ENCODE data around the gene IFT88. TPM values are rescaled to one million over a fixed set of nuclear protein-coding genes. Genes with fewer than 3 reads are reported as not detected.

The IFT88 gene
- total and polyA plus RNA-seq, 2 donors (not counting 1 experiment from before 2014, with no cell fraction given), result 9.3 to 17.5 TPM

- no peak overlapping the region for H3K9ac ChIP-seq (ENCODE audit: insufficient read depth, low read length)
- H3K27me3 ChIP-seq (ENCODE audit: control insufficient read depth, insufficient read depth, low read length), result no peaks in the 10 kb centered on the region
- H3K4me2 ChIP-seq (ENCODE audit: extremely low read depth, insufficient read depth, low read length), result no peak overlapping the region
- H4K20me1 ChIP-seq (ENCODE audit: control insufficient read depth, extremely low read depth, insufficient read depth, low read length), result no peaks in the 10 kb centered on the region
- H3K4me3 ChIP-seq (replicated peaks in 1 of 4; ENCODE audit: control extremely low read depth in 1 of 4, insufficient read depth in 1 of 4, low read depth in 3 of 4, low read length in 4 of 4), result no peak overlapping the region
- H3K36me3 ChIP-seq (ENCODE audit: control insufficient read depth, insufficient read depth, low read length), result no peaks in the 10 kb centered on the region
- H3K4me1 ChIP-seq (ENCODE audit: control insufficient read depth, extremely low read depth, insufficient read depth, low read length), result no peaks in the 10 kb centered on the region
- no peaks in the 10 kb centered on the region for H3K79me2 ChIP-seq (ENCODE audit: control insufficient read depth, insufficient read depth, low read length)
- H2AFZ ChIP-seq (ENCODE audit: low read length), result no peak overlapping the region
- no peak overlapping the region for H3K27ac ChIP-seq (ENCODE audit: insufficient read depth, low read length)
- H3K9me3 ChIP-seq (ENCODE audit: control insufficient read depth, insufficient read depth, low read depth, low read length), result no peaks in the 10 kb centered on the region
- no peak for DNase-seq (ENCODE audit: low read depth in 2 of 2)
- TF ChIP-seq CTCF (conservative IDR thresholded peaks at IDR 0.05 in 1 of 2, IDR thresholded peaks at IDR 0.05 in 1 of 2; ENCODE audit: low read depth in 1 of 2, low read length in 2 of 2) (no peak), EZH2 (IDR thresholded peaks at IDR 0.05; ENCODE audit: low read length, missing control alignments) (no peak)
Measured at GRCh38 chr13:20588529-20589110, 21.7 kb downstream of the IFT88 start.

DNA sequence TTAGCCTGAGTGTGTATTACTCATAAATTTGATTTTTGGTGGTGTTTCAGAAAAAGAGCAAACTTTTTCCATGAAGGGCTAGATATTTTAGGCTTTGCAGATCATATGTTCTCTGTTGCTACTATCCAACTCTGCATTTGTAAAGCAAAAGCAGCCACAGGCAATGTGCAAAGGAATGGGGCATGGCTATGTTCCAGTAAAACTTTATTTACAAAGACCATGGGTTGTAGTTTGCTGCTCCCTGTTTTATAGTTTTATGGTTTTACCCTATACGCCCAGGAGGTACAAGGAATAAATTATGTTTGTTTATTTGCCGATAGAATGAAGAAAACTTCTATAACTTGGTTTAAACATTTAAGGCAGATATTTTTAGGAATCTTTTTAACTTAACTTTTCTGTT, 23.6 kb downstream of the IFT88 start:
- H3K79me2 ChIP-seq (ENCODE audit: control insufficient read depth, insufficient read depth, low read length), result no peaks in the 10 kb centered on the region
- H3K4me2 ChIP-seq (ENCODE audit: extremely low read depth, insufficient read depth, low read length), result no peak overlapping the region
- no peak overlapping the region for H3K9ac ChIP-seq (ENCODE audit: insufficient read depth, low read length)
- H3K27me3 ChIP-seq (ENCODE audit: control insufficient read depth, insufficient read depth, low read length), result no peaks in the 10 kb centered on the region
- H3K36me3 ChIP-seq (ENCODE audit: control insufficient read depth, insufficient read depth, low read length), result no peaks in the 10 kb centered on the region
- no peaks in the 10 kb centered on the region for H3K4me1 ChIP-seq (ENCODE audit: control insufficient read depth, extremely low read depth, insufficient read depth, low read length)
- H3K9me3 ChIP-seq (ENCODE audit: control insufficient read depth, insufficient read depth, low read depth, low read length), result no peaks in the 10 kb centered on the region
- no peak overlapping the region for H2AFZ ChIP-seq (ENCODE audit: low read length)
- H3K27ac ChIP-seq (ENCODE audit: insufficient read depth, low read length), result no peak overlapping the region
- no peak overlapping the region for H3K4me3 ChIP-seq (replicated peaks in 1 of 4; ENCODE audit: control extremely low read depth in 1 of 4, insufficient read depth in 1 of 4, low read depth in 3 of 4, low read length in 4 of 4)
- H4K20me1 ChIP-seq (ENCODE audit: control insufficient read depth, extremely low read depth, insufficient read depth, low read length), result no peaks in the 10 kb centered on the region
- DNase-seq (ENCODE audit: low read depth in 2 of 2), result no peak
- TF ChIP-seq CTCF (conservative IDR thresholded peaks at IDR 0.05 in 1 of 2, IDR thresholded peaks at IDR 0.05 in 1 of 2; ENCODE audit: low read depth in 1 of 2, low read length in 2 of 2), result no peak
- no peak for TF ChIP-seq EZH2 (IDR thresholded peaks at IDR 0.05; ENCODE audit: low read length, missing control alignments)

- Histone ChIP-seq H3K79me2 (ENCODE audit: control insufficient read depth, insufficient read depth, low read length) (no peaks in the 10 kb centered on the region), H2AFZ (ENCODE audit: low read length) (no peak overlapping the region), H4K20me1 (ENCODE audit: control insufficient read depth, extremely low read depth, insufficient read depth, low read length) (no peaks in the 10 kb centered on the region), H3K4me1 (ENCODE audit: control insufficient read depth, extremely low read depth, insufficient read depth, low read length) (no peaks in the 10 kb centered on the region), H3K27me3 (ENCODE audit: control insufficient read depth, insufficient read depth, low read length) (no peaks in the 10 kb centered on the region), H3K4me2 (ENCODE audit: extremely low read depth, insufficient read depth, low read length) (no peak overlapping the region), H3K4me3 (replicated peaks in 1 of 4; ENCODE audit: control extremely low read depth in 1 of 4, insufficient read depth in 1 of 4, low read depth in 3 of 4, low read length in 4 of 4) (no peak overlapping the region), H3K27ac (ENCODE audit: insufficient read depth, low read length) (no peak overlapping the region), H3K9ac (ENCODE audit: insufficient read depth, low read length) (no peak overlapping the region), H3K9me3 (ENCODE audit: control insufficient read depth, insufficient read depth, low read depth, low read length) (no peaks in the 10 kb centered on the region), H3K36me3 (ENCODE audit: control insufficient read depth, insufficient read depth, low read length) (no peaks in the 10 kb centered on the region)
- no peak for DNase-seq (ENCODE audit: low read depth in 2 of 2)
- TF ChIP-seq EZH2 (IDR thresholded peaks at IDR 0.05; ENCODE audit: low read length, missing control alignments) (no peak), CTCF (conservative IDR thresholded peaks at IDR 0.05 in 1 of 2, IDR thresholded peaks at IDR 0.05 in 1 of 2; ENCODE audit: low read depth in 1 of 2, low read length in 2 of 2) (no peak)
Measured at GRCh38 chr13:20592606-20593005, 25.6 kb downstream of the IFT88 start.

Data from fibroblast of lung (primary cell).